Measurements from ENCODE around the gene CENPQ. TPM values are rescaled to one million over a fixed set of nuclear protein-coding genes. Genes with fewer than 3 reads are reported as not detected.

CENPQ gene
- total and polyA plus RNA-seq, 2 experiments from 2014 or later, result 20.2 to 41.5 TPM

DNA sequence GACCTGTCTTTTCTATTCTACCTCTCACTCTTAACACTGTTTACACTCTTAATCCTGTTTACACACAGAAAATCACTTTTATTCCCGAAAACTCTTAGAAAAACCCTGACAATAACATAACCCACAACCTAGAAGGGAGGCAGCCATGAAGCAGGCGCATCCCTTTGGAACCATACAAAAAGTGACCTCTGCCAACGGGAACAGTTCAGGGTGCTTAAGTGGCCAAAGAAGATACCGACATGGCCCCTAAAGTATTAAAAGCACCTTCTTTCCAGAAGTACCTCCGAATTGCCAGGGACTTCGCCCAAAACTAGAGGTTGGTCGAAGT, 607 bp upstream of the CENPQ start:
- no peaks in the 10 kb centered on the region for H4K20me1 ChIP-seq (replicated peaks; ENCODE audit: insufficient read depth)
- peaks cover 3% of the 10 kb centered on the region; the same call in 1 of the 3 replicates for H3K9me3 Mint-ChIP-seq
- H3K79me2 ChIP-seq (replicated peaks; ENCODE audit: insufficient read depth), result peaks cover 62% of the 10 kb centered on the region
- no peaks in the 10 kb centered on the region for H3K36me3 ChIP-seq (ENCODE audit: insufficient read depth)
- no peaks in the 10 kb centered on the region; the same call in 1 of the 3 replicates for H3K36me3 Mint-ChIP-seq (ENCODE audit: low read depth)
- H3K27ac Mint-ChIP-seq, result peak overlapping the region; percentile 100
- H3K4me1 Mint-ChIP-seq, result peaks cover 11% of the 10 kb centered on the region
- ATAC-seq (peak; percentile 31), DNase-seq (ENCODE audit: low spot score) (peak; percentile 4)
- peak overlapping the region; percentile 92 for H3K4me2 ChIP-seq
- no peaks in the 10 kb centered on the region for H3K4me1 ChIP-seq (ENCODE audit: insufficient read depth)
- TF ChIP-seq POLR2AphosphoS5 (IDR thresholded peaks at IDR 0.05; ENCODE audit: low read depth) (no peak), EZH2 (IDR thresholded peaks at IDR 0.05; ENCODE audit: low read depth, unreplicated experiment) (no peak), ZNF114 (CRISPR knock-in tag; IDR thresholded peaks at IDR 0.05) (no peak), CREB1 (CRISPR knock-in tag; IDR thresholded peaks at IDR 0.05; ENCODE audit: low read depth) (no peak), STAT1 (IDR thresholded peaks at IDR 0.05; ENCODE audit: unreplicated experiment) (no peak), ZNF331 (CRISPR knock-in tag; IDR thresholded peaks at IDR 0.05; ENCODE audit: low read depth) (no peak), EZH2phosphoT487 (IDR thresholded peaks at IDR 0.05; ENCODE audit: unreplicated experiment) (no peak), NANOG (IDR thresholded peaks at IDR 0.05; ENCODE audit: borderline replicate concordance) (no peak), JUNB (IDR thresholded peaks at IDR 0.05; ENCODE audit: unreplicated experiment) (no peak)
- TF ChIP-seq, protein P1, sequence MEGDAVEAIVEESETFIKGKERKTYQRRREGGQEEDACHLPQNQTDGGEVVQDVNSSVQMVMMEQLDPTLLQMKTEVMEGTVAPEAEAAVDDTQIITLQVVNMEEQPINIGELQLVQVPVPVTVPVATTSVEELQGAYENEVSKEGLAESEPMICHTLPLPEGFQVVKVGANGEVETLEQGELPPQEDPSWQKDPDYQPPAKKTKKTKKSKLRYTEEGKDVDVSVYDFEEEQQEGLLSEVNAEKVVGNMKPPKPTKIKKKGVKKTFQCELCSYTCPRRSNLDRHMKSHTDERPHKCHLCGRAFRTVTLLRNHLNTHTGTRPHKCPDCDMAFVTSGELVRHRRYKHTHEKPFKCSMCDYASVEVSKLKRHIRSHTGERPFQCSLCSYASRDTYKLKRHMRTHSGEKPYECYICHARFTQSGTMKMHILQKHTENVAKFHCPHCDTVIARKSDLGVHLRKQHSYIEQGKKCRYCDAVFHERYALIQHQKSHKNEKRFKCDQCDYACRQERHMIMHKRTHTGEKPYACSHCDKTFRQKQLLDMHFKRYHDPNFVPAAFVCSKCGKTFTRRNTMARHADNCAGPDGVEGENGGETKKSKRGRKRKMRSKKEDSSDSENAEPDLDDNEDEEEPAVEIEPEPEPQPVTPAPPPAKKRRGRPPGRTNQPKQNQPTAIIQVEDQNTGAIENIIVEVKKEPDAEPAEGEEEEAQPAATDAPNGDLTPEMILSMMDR (conservative IDR thresholded peaks at IDR 0.05; ENCODE audit: low read depth in 2 of 2), result no peak
- TF ChIP-seq, protein P2, sequence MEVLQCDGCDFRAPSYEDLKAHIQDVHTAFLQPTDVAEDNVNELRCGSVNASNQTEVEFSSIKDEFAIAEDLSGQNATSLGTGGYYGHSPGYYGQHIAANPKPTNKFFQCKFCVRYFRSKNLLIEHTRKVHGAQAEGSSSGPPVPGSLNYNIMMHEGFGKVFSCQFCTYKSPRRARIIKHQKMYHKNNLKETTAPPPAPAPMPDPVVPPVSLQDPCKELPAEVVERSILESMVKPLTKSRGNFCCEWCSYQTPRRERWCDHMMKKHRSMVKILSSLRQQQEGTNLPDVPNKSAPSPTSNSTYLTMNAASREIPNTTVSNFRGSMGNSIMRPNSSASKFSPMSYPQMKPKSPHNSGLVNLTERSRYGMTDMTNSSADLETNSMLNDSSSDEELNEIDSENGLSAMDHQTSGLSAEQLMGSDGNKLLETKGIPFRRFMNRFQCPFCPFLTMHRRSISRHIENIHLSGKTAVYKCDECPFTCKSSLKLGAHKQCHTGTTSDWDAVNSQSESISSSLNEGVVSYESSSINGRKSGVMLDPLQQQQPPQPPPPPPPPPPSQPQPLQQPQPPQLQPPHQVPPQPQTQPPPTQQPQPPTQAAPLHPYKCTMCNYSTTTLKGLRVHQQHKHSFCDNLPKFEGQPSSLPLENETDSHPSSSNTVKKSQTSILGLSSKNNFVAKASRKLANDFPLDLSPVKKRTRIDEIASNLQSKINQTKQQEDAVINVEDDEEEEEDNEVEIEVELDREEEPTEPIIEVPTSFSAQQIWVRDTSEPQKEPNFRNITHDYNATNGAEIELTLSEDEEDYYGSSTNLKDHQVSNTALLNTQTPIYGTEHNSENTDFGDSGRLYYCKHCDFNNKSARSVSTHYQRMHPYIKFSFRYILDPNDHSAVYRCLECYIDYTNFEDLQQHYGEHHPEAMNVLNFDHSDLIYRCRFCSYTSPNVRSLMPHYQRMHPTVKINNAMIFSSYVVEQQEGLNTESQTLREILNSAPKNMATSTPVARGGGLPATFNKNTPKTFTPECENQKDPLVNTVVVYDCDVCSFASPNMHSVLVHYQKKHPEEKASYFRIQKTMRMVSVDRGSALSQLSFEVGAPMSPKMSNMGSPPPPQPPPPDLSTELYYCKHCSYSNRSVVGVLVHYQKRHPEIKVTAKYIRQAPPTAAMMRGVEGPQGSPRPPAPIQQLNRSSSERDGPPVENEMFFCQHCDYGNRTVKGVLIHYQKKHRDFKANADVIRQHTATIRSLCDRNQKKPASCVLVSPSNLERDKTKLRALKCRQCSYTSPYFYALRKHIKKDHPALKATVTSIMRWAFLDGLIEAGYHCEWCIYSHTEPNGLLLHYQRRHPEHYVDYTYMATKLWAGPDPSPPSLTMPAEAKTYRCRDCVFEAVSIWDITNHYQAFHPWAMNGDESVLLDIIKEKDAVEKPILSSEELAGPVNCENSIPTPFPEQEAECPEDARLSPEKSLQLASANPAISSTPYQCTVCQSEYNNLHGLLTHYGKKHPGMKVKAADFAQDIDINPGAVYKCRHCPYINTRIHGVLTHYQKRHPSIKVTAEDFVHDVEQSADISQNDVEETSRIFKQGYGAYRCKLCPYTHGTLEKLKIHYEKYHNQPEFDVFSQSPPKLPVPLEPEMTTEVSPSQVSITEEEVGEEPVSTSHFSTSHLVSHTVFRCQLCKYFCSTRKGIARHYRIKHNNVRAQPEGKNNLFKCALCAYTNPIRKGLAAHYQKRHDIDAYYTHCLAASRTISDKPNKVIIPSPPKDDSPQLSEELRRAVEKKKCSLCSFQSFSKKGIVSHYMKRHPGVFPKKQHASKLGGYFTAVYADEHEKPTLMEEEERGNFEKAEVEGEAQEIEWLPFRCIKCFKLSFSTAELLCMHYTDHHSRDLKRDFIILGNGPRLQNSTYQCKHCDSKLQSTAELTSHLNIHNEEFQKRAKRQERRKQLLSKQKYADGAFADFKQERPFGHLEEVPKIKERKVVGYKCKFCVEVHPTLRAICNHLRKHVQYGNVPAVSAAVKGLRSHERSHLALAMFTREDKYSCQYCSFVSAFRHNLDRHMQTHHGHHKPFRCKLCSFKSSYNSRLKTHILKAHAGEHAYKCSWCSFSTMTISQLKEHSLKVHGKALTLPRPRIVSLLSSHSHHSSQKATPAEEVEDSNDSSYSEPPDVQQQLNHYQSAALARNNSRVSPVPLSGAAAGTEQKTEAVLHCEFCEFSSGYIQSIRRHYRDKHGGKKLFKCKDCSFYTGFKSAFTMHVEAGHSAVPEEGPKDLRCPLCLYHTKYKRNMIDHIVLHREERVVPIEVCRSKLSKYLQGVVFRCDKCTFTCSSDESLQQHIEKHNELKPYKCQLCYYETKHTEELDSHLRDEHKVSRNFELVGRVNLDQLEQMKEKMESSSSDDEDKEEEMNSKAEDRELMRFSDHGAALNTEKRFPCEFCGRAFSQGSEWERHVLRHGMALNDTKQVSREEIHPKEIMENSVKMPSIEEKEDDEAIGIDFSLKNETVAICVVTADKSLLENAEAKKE (CRISPR knock-in tag; IDR thresholded peaks at IDR 0.05), result no peak
- TF ChIP-seq, protein P3, sequence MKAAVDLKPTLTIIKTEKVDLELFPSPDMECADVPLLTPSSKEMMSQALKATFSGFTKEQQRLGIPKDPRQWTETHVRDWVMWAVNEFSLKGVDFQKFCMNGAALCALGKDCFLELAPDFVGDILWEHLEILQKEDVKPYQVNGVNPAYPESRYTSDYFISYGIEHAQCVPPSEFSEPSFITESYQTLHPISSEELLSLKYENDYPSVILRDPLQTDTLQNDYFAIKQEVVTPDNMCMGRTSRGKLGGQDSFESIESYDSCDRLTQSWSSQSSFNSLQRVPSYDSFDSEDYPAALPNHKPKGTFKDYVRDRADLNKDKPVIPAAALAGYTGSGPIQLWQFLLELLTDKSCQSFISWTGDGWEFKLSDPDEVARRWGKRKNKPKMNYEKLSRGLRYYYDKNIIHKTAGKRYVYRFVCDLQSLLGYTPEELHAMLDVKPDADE (IDR thresholded peaks at IDR 0.05), result no peak
- TF ChIP-seq, protein P4, sequence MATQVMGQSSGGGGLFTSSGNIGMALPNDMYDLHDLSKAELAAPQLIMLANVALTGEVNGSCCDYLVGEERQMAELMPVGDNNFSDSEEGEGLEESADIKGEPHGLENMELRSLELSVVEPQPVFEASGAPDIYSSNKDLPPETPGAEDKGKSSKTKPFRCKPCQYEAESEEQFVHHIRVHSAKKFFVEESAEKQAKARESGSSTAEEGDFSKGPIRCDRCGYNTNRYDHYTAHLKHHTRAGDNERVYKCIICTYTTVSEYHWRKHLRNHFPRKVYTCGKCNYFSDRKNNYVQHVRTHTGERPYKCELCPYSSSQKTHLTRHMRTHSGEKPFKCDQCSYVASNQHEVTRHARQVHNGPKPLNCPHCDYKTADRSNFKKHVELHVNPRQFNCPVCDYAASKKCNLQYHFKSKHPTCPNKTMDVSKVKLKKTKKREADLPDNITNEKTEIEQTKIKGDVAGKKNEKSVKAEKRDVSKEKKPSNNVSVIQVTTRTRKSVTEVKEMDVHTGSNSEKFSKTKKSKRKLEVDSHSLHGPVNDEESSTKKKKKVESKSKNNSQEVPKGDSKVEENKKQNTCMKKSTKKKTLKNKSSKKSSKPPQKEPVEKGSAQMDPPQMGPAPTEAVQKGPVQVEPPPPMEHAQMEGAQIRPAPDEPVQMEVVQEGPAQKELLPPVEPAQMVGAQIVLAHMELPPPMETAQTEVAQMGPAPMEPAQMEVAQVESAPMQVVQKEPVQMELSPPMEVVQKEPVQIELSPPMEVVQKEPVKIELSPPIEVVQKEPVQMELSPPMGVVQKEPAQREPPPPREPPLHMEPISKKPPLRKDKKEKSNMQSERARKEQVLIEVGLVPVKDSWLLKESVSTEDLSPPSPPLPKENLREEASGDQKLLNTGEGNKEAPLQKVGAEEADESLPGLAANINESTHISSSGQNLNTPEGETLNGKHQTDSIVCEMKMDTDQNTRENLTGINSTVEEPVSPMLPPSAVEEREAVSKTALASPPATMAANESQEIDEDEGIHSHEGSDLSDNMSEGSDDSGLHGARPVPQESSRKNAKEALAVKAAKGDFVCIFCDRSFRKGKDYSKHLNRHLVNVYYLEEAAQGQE (IDR thresholded peaks at IDR 0.05; ENCODE audit: unreplicated experiment), result no peak
- H3K27me3 ChIP-seq (ENCODE audit: insufficient read depth), result no peaks in the 10 kb centered on the region
- no peaks in the 10 kb centered on the region for H3F3A ChIP-seq (replicated peaks; ENCODE audit: low read depth)
- peak overlapping the region; percentile 78 for H2AFZ ChIP-seq
- H3K9me2 ChIP-seq (ENCODE audit: insufficient read depth), result no peaks in the 10 kb centered on the region
- H3K27me3 Mint-ChIP-seq (ENCODE audit: insufficient read depth, low read depth, poor library complexity), result no peaks in the 10 kb centered on the region
- peak overlapping the region; percentile 34 for H3K27ac ChIP-seq (ENCODE audit: low read depth)
- H3K4me3 ChIP-seq, result peak overlapping the region; percentile 66
- peak overlapping the region; percentile 100 for H3K4me3 Mint-ChIP-seq
